HT1080 (cell line): ENCODE results near the gene LRP5. TPM values are rescaled to one million over a fixed set of nuclear protein-coding genes. Genes with fewer than 3 reads are reported as not detected.

Experiments used
- DNase-seq: peaks from one replicate; pipeline ENCODE4 v3.0.0-alpha.2; 2015; ENCODE audit warnings: low read depth
- total RNA-seq: library from RNA; depleted of rRNA; stranded (reverse); fragments of >200 nt; shearing (Covaris generic); gene quantifications from 2 replicates; pipeline ENCODE4 v1.2.3, GENCODE V29; 2014

LRP5 gene
- total RNA-seq, 1 experiment from 2014 or later, result 20.8 TPM

- no peak for DNase-seq
Measured at GRCh38 chr11:68308068-68308467, 4.3 kb upstream of the LRP5 start.

- DNase-seq, result no peak
Measured at GRCh38 chr11:68309621-68310185, 2.7 kb upstream of the LRP5 start.

DNA sequence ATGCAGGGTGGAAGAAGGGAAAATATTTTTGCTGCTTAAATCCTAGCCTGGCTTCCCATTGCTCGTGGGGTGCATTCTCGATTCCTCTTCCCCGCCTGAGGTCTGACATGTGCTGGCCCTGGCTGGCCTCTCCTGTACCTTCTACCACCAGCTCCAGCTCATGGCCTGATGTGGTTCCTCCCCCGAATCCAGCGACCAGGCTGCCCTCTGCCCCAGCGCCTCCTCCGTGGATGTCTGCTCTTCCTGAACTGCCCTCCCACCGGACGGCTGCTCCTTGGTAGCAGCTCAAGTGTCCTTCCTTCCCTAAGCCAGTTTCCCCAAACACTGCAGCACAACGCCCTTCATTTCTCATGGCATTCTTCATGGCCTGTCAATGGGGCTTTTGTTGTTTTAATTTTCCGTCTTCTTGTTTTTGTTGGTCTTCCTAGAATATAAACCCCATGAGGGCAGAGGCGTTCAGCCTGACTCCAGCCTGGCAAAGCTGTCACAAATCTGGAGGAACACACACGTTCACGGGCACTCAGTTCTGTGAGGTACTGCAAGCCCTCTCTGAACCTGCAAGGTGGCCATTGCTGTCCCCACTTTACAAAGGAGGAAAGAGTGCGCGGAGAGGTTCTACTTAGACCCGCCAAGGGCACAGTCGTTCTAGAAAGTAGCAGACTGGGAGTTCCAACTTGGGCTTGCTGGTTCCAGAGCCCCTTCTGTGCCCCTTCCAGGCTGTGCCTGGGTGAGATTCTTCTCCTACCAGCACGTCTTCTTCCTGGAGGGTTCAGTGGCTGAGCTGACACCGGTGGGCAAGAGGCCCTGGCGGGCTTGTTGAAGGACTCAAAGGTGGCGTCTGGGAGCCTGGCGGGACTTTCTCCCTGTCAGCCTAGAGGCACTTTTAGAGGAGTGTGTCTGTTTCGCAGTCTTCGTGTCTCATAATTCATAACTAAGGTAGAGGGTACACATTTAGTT, 953 bp upstream of the LRP5 start:
- DNase-seq, result no peak

DNA sequence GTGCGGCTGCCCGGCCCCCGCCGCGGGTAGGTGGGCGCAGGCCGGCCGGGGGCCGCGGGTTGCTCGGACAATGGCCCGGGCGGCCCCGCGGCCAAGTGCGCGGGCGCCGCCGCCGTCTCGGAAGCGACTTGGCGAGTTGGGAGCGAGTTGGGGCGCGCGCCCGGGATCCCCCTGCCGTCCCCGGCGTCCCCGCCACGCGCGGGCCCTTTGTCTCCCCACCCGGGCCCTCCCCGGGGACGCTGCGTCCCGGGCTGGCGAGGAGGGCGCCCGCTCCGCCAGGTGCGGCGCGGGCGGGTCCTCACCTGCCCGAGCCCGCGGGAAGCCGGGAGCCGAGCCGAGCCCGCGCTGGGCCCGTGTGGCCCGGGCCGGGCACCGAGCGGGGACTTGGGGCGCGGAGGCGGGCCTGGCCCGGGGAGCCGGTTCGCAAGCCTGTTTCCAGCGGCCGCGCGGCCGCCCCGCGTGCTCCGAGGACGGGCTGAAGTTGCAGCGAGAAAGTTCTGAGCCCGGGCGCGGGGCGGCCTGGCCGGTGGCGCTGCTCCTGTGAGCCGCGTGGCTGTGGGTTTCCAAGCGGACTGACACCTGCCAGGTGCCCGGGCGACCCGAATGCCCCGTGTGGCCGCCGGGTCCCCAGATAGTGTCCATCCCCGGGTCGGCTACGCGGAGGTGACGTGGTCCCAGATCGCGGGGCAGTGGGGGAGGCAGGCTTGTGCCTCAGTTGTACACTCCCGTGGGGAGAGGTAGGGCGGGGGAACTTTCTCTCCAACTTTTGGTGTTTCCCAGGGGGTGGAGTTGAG, 586 bp downstream of the LRP5 start:
- no peak for DNase-seq

DNA sequence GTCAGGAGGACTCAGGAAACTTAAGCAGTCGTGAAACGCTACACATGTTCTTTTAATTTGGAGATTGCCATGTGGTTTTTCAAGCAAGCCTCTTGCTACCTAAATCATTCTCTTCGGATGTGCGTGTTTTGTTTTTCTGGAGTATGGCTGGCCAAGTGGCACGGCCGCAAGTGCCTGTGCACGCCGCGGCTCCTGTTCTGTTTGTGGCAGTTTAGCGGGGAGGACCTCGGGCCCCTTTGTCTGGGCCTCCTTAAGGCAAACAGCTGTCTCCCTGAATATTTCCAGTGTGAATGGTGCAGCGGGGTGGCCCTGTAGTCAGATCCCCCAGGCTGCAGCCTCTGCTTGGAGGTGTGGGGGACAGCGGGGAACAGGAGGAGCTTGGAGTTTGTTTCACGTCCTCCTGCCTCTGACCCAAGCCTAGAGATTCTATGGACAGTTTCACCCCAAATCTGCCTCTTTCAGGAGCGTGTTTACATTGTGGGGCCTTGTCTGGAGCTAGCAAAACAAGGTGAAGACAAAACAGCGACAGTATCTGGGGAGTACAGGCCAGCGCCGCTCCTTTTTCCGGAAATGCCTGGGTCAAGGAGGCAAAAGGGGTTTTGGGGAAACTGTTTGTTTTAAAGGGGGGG, 1.3 kb downstream of the LRP5 start:
- DNase-seq, result no peak

DNA sequence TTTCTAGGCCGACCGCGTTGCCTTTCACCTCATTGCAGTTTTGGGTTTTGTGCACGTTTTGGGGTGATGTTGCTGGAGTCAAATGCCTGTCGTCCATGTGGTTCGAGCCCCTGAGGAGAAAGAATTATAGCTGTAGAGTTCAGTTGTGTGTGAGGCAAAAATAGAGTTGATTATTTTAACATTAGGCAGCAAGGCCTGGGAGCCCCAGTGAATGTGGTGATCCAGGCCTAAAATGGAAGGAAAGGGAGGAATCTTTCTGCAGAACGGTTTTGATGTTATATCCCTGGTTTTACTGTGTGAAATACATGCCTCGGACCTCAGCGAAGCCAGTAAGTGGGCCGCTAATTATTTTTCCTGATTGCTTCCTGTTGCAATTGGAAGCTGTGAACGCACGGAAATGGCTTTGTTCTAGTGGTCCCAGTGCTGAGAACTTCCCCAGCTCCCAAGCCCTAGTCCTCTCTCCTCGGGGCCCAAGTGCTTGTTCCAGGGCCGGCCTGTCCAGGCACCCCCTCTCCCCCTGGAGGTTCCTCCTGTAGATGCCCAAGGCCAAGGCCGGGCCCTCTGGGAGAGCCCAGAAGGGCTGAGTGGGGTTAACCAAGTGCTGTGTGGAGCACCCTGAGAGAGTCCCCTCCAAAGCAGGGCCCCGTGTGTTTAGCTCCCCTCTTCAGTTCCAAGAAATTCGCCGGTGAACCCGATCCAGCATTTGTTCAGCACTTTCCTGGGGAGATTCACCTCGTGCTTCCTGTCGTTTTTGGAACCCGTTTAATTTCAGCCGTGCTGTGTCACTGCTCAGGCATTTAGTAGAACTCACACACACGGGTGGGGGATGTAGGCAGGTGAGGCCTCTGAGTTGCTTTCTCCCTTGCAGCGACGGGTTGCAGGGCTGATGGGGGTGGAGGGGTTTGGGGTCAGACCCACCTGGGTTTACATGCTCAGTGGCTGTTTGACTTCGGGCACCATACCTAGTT, 2.1 kb downstream of the LRP5 start:
- no peak for DNase-seq

DNA sequence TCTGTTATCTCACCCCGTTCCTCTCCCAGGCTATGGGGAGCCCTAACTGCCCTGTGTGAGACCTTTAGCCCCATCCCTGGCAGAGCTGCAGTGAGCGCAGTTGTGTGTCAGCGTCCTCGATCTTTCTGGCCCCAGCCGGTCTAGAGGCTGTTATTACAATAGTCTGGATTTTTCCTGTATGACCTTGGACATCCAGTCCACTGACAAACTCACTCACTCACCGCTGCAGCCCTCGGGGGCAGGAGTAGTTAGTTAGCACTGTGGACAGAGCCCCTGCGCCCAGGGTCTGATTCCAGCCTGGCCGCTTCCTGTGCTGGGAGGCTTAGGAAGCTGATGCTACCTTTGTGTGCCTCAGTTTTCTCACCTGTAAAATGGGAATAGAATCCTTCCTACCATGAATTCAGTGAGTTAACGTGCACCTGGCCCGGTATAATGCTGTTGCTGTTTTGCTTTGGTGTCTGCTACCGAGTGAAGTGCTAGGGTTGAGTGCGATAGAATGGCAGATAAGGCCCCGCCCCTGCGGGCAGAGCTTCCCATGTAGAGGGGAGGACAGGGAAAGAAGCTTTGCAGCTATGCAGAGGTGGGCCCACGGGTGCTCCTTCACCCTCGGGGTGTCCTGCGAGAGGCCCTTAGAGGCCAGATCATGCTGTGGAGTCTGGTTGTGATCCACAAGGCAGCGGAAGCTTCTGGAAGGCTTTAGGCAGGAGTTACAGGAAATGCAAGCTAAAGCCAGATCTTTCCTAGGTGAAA, 3.0 kb downstream of the LRP5 start:
- DNase-seq, result no peak

DNA sequence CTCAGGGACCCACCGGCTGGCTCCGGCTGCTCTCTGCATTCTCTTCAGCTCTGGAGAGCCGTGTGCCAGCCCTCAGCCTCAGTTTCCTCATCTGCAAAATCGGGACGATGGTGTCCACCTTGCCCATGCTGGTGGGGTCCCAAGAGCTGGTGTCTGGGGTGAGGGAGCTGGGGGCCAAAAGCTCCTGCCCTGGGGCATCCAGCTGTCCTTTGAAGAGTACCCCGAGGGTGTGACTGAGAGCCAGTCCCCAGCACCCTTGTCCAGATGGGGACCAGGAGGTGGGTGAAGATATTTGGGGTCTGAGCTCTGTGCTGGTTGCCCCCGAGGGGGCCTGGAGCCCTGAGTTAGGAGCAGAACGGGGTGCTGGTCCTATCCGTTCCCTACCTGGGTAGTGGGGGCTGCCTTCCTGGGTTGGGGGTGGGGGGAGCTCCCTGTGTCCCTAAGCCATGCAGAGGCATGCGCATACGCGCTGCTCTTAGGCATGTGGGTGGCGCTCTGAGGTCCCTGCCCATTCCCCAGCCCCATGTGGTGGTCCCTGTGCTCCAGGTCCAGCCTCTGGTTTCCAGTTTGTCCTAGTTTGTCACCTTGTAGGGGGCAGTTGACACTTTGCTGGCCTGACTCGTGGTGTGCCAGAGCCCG, 4.9 kb downstream of the LRP5 start:
- DNase-seq, result no peak

DNA sequence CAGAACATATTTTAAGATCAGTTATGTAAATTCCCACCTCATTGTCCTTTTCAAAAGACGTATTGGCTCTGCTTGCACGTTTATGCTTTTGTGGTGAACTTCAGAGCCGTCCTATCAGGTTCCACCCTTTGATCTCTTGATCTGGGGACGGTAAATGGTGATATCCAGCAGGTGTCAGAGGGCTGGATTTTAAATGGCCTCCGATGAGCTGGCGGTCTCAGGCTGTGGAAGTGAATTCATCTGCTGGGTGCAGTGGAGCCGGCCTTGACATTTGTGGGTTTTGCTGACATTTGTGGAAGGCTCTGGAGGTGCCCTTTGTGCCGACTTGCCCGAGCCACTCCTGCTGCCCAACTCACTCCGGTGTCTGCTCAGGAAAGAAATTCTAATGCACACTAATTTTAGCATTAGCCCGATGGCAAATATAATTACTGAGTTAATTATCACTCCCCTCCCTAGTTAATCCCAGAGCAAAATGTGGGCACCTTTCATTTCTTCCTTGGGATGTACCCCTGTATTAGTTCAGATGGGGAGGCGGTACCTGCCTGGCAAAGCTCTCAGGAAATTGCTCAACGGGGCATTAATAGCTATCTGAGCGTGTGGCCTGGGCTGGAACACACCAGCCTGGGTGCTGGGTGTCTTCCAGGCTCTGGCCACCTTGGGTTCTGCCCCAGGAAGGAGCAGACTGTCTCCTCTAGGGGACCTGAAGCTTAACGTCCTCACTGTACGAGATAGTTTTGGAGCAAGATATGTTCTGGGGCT, 9.1 kb downstream of the LRP5 start:
- no peak for DNase-seq

DNA sequence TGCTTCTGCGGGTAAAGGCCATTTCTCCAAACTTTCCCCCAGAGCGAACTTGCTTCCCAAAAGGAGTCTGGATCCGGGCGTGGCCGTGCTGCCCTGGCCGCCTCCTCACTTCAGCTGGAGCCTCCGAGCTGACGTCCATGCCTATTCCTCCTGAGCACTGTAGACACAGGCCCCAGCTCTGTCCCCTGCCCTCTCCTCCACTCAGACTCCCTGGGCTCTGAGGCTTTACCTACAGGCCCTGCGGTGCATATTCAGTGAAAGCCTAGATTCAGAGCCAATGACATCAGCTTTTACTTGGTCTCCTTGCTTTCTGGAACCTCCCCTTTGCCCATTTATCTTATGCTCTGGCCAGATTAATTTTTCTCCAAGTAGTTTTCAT, 9.7 kb downstream of the LRP5 start:
- DNase-seq, result no peak

GRCh38 chr11:68324241-68324640, 11.8 kb downstream of the LRP5 start:
- DNase-seq, result no peak

- DNase-seq, result no peak
Measured at GRCh38 chr11:68324695-68325094, 12.3 kb downstream of the LRP5 start.

DNA sequence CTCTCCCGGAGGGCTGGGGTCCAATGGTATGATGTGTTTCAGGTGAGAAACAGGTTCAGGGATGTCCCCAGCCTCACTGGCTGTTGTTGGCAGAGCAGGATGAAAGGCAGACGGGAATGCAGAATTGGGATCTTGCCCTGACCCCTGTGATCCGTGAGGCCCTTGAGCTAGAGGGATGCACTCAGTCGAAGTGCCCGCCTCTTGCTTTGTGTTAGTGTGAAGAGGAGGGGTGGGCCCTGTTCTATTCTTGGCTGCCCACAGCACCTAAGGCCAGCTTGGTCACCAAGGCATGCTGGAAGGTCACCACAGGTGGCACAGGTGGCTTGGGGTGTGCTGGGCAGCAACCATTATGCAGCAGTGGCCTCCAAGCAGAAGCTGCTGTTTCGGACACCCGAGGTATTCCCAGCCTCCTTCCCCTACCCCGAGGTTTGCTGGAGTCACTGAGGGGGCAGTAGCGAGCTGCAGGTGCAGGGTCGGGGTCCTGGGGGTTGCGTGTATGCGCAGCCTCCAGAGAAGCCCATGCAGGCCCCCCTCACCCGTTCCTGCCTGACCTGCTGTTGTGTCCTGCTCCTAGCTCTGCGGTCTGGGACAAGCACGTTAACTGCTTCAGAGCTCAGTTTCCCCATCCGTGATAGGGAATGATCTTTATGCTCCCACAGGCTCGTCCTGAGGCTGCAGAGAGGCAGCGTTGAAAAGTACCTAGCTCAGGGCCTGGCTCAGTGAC, 13.0 kb downstream of the LRP5 start:
- no peak for DNase-seq

DNA sequence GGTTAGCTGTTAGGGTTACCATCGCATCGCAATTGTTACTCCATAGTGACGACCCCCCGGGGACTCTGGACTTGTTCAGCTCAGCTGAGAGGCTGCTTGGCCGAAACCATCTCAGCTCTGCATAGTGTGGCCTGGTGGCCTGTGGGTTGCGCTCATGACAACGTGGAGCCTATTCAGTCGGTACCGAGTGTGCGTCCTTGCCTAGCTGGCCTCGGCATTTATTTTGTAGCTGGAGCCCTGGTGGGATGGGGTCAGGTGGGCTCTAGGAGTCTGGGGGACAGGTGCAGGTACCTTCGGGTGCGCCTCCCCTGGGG, 13.5 kb downstream of the LRP5 start:
- no peak for DNase-seq

- no peak for DNase-seq
Measured at GRCh38 chr11:68326334-68327215, 14.2 kb downstream of the LRP5 start.

DNA sequence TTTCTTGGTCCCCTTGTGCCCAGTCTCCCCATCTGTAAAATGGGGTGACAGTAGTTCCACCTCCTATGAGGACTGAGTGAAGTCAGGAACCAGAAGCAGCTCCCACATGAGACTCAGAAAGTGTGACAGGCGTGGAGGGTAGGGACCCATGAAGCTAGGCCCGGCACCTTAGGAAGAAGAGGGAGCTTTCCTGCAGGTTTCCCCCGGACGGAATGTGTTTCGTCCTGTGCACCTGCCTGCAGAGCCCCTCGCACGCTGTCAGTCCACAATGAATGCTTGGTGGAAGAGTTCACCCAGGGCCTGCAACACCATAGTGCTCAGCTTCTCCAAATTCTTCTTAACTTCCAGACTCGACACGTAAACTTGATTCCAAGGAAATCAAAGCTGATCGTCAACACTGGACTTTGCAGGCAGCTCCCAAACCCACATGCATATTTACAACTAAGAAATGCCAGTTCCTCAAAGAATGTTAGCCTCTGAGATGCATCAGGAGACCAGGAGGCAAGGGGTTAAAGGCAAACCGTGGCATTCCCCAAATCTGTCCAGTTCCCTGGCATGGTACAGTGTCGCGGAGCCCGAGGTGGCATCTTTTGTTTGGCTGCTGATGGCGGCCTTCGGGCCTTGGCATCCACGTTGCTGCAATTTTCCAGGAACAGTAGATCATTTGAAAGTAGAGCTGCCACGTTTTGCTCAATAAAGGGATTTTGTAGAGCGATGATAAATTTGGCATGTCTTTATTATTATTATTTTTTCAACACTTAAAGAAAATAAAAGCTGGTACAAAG, 15.4 kb downstream of the LRP5 start:
- DNase-seq, result no peak
